ENCODE results near the gene GAS7.

- TF ChIP-seq, protein P1, sequence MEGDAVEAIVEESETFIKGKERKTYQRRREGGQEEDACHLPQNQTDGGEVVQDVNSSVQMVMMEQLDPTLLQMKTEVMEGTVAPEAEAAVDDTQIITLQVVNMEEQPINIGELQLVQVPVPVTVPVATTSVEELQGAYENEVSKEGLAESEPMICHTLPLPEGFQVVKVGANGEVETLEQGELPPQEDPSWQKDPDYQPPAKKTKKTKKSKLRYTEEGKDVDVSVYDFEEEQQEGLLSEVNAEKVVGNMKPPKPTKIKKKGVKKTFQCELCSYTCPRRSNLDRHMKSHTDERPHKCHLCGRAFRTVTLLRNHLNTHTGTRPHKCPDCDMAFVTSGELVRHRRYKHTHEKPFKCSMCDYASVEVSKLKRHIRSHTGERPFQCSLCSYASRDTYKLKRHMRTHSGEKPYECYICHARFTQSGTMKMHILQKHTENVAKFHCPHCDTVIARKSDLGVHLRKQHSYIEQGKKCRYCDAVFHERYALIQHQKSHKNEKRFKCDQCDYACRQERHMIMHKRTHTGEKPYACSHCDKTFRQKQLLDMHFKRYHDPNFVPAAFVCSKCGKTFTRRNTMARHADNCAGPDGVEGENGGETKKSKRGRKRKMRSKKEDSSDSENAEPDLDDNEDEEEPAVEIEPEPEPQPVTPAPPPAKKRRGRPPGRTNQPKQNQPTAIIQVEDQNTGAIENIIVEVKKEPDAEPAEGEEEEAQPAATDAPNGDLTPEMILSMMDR (IDR thresholded peaks at IDR 0.05; ENCODE audit: insufficient read depth, low read depth, low read length), result no peak
- no peak for TF ChIP-seq EZH2 (IDR thresholded peaks at IDR 0.05; ENCODE audit: insufficient read depth, low read length)
Observed at GRCh38 chr17:10053782-10054540, 144.4 kb downstream of the GAS7 start.
